Type B pancreatic cell (in vitro differentiated cells): ENCODE measurements around the gene INPP4B. TPM values are rescaled to one million over a fixed set of nuclear protein-coding genes. Genes with fewer than 3 reads are reported as not detected.

Experiments used
- DNase-seq: peaks from one replicate; pipeline ENCODE4 v3.0.0; 2021; ENCODE audit warnings: mixed read lengths; ENCODE audit not compliant: unreplicated experiment; ENCODE audit errors: extremely low spot score
- H3K27ac Mint-ChIP-seq: 2 replicates; pipeline ENCODE4 v1.8.0; 2021; ENCODE audit warnings: mild to moderate bottlenecking, mixed read lengths
- H3K27me3 Mint-ChIP-seq: 2 replicates; pipeline ENCODE4 v1.8.0; 2021; ENCODE audit warnings: mixed read lengths
- H3K36me3 Mint-ChIP-seq: 2 replicates; pipeline ENCODE4 v1.8.0; 2021; ENCODE audit warnings: mixed read lengths
- H3K4me1 Mint-ChIP-seq: one replicate; pipeline ENCODE4 v1.8.0; 2021; ENCODE audit warnings: mixed read lengths; ENCODE audit not compliant: unreplicated experiment
- H3K4me3 Mint-ChIP-seq: 2 replicates; pipeline ENCODE4 v1.8.0; 2021; ENCODE audit warnings: mild to moderate bottlenecking, mixed read lengths
- H3K9me3 Mint-ChIP-seq: 2 replicates; pipeline ENCODE4 v1.8.0; 2021; ENCODE audit warnings: mixed read lengths
- total RNA-seq: library from RNA; stranded (reverse); gene quantifications from 2 replicates; pipeline ENCODE4 v1.2.1, GENCODE V29; 2021; ENCODE audit warnings: low replicate concordance
- TF ChIP-seq, protein P1 (sequence below): fragments of 200-600 bp; sonication (generic); conservative IDR thresholded peaks from 2 replicates; pipeline ENCODE4 v1.5.0; 2021; ENCODE audit warnings: antibody characterized with exemption, mild to moderate bottlenecking

INPP4B gene
- total RNA-seq, 1 donor from 2014 or later, result 9.0 TPM

DNA sequence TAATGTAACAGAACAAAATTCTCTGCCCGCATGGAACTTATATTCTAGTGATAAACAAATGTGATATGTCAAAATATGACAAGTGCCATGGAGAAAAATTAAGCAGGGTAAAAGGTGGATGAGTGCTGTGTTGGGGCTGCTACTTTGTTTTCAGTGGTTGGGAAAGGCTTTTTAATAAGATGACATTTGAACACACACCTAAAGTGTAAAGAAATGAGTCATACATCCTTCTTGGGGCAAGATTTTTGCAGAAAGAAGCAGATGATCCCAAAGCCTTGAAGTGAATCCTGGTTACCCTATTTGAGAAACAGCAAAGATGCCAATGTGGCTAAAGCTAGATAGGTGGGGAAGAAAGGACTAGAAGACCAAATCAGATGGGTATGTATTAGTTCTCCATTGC lies 564.1 kb downstream of the INPP4B start:
- no peak overlapping the region for H3K27ac Mint-ChIP-seq
- no peak overlapping the region for H3K4me3 Mint-ChIP-seq
- H3K4me1 Mint-ChIP-seq, result no peaks in the 10 kb centered on the region

DNA sequence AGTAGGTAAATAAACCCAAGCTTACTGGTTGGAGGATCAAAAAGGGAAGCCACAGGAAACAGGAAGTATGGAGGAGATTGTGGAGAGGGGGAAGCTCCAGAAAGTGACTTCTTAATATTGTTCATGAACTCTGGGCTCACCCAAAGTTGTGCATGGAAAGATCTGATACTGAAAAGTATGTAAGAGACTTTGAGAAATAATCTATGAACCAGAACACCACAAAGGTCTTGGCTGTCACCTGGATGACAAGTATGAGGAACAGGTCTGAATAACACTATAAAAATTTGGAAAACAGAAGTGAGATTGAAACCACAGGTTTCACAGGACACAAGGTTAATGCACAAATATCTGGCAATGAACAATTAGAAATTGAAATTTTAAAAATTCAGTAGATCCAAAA lies 567.4 kb downstream of the INPP4B start:
- Mint-ChIP-seq H3K36me3 (no peaks in the 10 kb centered on the region), H3K4me1 (no peaks in the 10 kb centered on the region), H3K9me3 (no peaks in the 10 kb centered on the region), H3K4me3 (no peak overlapping the region), H3K27me3 (no peaks in the 10 kb centered on the region), H3K27ac (no peak overlapping the region)
- TF ChIP-seq, protein P1, sequence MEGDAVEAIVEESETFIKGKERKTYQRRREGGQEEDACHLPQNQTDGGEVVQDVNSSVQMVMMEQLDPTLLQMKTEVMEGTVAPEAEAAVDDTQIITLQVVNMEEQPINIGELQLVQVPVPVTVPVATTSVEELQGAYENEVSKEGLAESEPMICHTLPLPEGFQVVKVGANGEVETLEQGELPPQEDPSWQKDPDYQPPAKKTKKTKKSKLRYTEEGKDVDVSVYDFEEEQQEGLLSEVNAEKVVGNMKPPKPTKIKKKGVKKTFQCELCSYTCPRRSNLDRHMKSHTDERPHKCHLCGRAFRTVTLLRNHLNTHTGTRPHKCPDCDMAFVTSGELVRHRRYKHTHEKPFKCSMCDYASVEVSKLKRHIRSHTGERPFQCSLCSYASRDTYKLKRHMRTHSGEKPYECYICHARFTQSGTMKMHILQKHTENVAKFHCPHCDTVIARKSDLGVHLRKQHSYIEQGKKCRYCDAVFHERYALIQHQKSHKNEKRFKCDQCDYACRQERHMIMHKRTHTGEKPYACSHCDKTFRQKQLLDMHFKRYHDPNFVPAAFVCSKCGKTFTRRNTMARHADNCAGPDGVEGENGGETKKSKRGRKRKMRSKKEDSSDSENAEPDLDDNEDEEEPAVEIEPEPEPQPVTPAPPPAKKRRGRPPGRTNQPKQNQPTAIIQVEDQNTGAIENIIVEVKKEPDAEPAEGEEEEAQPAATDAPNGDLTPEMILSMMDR, result no peak
- no peak for DNase-seq

More for the DNA sequence above, 564.1 kb downstream of the INPP4B start:
- H3K9me3 Mint-ChIP-seq, result no peaks in the 10 kb centered on the region
- no peaks in the 10 kb centered on the region for H3K27me3 Mint-ChIP-seq
- TF ChIP-seq, protein P1, result no peak
- DNase-seq, result no peak
- no peaks in the 10 kb centered on the region for H3K36me3 Mint-ChIP-seq

DNA sequence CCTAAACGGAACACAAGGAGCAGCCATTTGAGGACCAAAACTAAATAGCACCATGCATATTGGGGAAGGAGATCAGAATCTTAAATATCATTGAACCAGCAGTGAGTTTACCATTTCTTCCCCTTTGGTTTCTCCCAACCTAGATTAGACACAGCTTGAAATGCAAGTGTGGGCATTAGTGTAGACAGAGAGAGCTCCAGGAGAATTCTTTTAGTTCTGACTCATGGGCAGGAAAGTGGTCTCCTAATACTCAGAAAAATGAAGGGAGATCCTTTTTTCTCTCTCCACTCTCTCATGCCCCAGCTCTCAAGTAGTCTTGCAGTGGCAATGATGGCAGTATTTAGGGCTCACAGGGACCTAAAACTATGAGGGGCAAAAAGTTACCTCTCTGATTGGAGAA lies 567.9 kb downstream of the INPP4B start:
- no peaks in the 10 kb centered on the region for H3K36me3 Mint-ChIP-seq
- H3K27ac Mint-ChIP-seq, result no peak overlapping the region
- no peaks in the 10 kb centered on the region for H3K9me3 Mint-ChIP-seq
- TF ChIP-seq, protein P1, result no peak
- no peak overlapping the region for H3K4me3 Mint-ChIP-seq
- no peaks in the 10 kb centered on the region for H3K4me1 Mint-ChIP-seq
- no peaks in the 10 kb centered on the region for H3K27me3 Mint-ChIP-seq
- no peak for DNase-seq

DNA sequence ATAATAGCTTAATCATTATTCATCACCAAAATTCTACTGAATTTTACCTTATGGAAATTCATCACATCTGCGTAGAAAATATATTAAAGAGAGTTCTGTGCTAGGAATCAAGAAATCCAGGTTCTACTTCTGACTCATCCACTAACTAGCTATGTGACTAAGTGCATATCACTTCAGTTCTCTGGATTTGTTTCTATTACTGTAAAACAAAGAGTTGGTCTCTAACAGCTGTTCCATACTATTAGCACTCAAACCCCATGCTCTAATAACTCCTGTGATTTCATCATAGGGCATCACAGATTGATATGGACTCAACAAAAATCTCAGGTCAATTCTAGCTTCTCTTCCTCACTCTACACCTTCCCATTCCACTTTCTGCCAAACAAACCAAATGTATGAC lies 572.0 kb downstream of the INPP4B start:
- DNase-seq, result no peak
- Mint-ChIP-seq H3K27ac (no peak overlapping the region), H3K4me3 (no peak overlapping the region), H3K36me3 (no peaks in the 10 kb centered on the region), H3K9me3 (no peaks in the 10 kb centered on the region), H3K4me1 (no peaks in the 10 kb centered on the region), H3K27me3 (no peaks in the 10 kb centered on the region)
- TF ChIP-seq, protein P1, result no peak

DNA sequence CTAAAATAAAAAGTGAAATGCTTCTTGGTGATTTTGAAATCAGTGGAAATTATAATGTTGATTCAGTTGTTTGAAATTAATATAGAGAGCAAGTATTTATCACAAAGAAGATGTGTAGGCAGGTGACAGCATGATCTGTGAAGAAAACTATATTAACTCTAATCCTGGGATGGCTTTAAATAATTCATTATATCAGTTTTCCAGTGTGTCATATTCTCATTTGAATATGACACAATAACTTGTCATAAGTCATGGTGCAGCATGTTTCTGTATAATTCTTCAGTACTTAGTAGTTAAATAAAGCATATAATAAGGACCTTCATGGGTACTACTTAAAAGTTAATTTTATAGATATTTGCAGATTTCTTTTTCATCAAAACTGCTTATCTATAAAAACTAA lies 573.6 kb downstream of the INPP4B start:
- TF ChIP-seq, protein P1, result no peak
- Mint-ChIP-seq H3K4me1 (no peaks in the 10 kb centered on the region), H3K4me3 (no peak overlapping the region), H3K36me3 (no peaks in the 10 kb centered on the region), H3K27ac (no peak overlapping the region), H3K27me3 (no peaks in the 10 kb centered on the region), H3K9me3 (no peaks in the 10 kb centered on the region)
- no peak for DNase-seq

DNA sequence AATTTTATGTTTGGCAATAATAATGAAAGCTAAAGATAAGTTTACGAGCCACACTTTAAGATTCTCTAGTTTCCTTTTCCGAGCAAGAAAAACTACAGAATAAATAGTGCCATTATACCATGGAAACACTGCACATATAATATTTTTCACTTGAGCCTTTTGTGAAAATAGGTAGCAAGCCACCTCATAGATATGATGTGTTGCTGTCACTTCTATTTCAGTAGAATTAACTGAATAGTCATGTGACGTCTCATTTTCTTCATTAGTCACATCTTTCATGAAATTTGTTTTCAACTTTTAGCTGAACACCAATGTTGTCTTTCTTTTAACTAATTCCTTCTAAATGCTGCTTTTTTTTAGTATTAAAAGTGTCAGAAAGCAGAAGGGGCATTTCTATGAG lies 574.3 kb downstream of the INPP4B start:
- H3K4me3 Mint-ChIP-seq, result no peak overlapping the region
- H3K9me3 Mint-ChIP-seq, result no peaks in the 10 kb centered on the region
- DNase-seq, result no peak
- no peaks in the 10 kb centered on the region for H3K4me1 Mint-ChIP-seq
- no peaks in the 10 kb centered on the region for H3K36me3 Mint-ChIP-seq
- TF ChIP-seq, protein P1, result no peak
- no peaks in the 10 kb centered on the region for H3K27me3 Mint-ChIP-seq
- no peak overlapping the region for H3K27ac Mint-ChIP-seq
